Measurements from ENCODE around the gene GNA12. TPM values are rescaled to one million over a fixed set of nuclear protein-coding genes. Genes with fewer than 3 reads are reported as not detected.

The GNA12 gene
- total RNA-seq, 6 experiments from 2014 or later: 10.3 to 32.1 (median 14.1) TPM

DNA sequence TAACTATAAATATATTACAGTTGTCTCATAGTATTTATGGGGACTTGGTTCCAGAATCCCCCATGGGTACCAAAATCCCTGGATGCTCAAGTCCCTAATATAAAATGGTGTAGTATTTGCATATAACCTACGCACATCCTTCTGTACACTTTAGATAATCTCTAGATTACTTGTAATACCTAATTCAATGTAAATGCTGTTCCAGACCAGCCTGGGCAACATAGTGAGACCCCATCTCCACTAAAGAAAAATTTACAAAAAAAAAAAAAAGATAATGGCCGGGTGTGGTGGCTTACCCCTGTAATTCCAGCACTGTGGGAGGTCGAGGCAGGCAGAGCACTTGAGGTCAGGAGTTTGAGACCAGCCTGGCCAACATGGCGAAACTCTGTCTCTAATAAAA is 17.4 kb upstream of the GNA12 start:
- no peak for TF ChIP-seq POLR2A (IDR thresholded peaks at IDR 0.05)
- TF ChIP-seq, protein P1, sequence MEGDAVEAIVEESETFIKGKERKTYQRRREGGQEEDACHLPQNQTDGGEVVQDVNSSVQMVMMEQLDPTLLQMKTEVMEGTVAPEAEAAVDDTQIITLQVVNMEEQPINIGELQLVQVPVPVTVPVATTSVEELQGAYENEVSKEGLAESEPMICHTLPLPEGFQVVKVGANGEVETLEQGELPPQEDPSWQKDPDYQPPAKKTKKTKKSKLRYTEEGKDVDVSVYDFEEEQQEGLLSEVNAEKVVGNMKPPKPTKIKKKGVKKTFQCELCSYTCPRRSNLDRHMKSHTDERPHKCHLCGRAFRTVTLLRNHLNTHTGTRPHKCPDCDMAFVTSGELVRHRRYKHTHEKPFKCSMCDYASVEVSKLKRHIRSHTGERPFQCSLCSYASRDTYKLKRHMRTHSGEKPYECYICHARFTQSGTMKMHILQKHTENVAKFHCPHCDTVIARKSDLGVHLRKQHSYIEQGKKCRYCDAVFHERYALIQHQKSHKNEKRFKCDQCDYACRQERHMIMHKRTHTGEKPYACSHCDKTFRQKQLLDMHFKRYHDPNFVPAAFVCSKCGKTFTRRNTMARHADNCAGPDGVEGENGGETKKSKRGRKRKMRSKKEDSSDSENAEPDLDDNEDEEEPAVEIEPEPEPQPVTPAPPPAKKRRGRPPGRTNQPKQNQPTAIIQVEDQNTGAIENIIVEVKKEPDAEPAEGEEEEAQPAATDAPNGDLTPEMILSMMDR (IDR thresholded peaks at IDR 0.05): no peak
- ATAC-seq (no peak), DNase-seq (no peak)
- Histone ChIP-seq H3K27ac (no peak overlapping the region), H3K27me3 (no peaks in the 10 kb centered on the region), H3K4me1 (no peaks in the 10 kb centered on the region), H3K4me3 (no peak overlapping the region), H3K36me3 (no peaks in the 10 kb centered on the region), H3K9me3 (no peaks in the 10 kb centered on the region)
- intact Hi-C loops (cut with DNase I): no loop called here
- 71% methylated on average over 4 of the region's 4 CpGs for WGBS (ENCODE audit: insufficient coverage, low coverage, low lambda C conversion rate, missing lambda C conversion rate)

DNA sequence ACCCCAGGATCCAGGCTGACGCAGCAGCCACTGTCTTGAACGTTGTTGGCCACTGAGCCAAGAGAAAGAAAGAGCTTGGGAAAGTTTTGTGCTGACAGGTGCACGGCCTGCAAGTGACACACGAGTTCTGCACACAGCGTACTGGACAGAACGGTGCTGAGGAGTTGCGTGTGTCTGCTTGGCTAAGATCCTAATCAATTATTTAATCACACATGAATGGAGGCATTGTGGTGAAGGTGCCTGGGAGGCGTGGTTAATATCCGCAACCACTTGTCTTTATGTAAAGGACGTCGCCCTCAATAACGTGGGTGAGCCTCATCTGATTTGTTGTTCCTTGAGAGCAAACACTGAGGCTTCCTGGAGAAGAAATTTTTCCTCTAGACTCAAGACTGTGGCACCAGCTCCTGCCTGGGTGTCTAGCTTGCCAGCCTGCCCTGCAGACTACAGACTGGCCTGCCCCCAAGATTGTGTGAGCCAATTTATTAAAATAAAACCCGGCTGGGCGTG is 16.6 kb upstream of the GNA12 start:
- H3K4me1 ChIP-seq: no peaks in the 10 kb centered on the region
- no peak for TF ChIP-seq POLR2A (IDR thresholded peaks at IDR 0.05)
- TF ChIP-seq, protein P1 (IDR thresholded peaks at IDR 0.05): no peak
- intact Hi-C loops (cut with DNase I): no loop called here
- no peak overlapping the region for H3K4me3 ChIP-seq
- H3K36me3 ChIP-seq: no peaks in the 10 kb centered on the region
- 50% methylated on average over 11 of the region's 14 CpGs for WGBS (ENCODE audit: insufficient coverage, low coverage, low lambda C conversion rate, missing lambda C conversion rate)
- ATAC-seq: peak in 2 of 4 donors; percentile 9 to 34
- no peaks in the 10 kb centered on the region for H3K27me3 ChIP-seq
- H3K9me3 ChIP-seq: no peaks in the 10 kb centered on the region
- no peak overlapping the region for H3K27ac ChIP-seq
- DNase-seq: no peak

DNA sequence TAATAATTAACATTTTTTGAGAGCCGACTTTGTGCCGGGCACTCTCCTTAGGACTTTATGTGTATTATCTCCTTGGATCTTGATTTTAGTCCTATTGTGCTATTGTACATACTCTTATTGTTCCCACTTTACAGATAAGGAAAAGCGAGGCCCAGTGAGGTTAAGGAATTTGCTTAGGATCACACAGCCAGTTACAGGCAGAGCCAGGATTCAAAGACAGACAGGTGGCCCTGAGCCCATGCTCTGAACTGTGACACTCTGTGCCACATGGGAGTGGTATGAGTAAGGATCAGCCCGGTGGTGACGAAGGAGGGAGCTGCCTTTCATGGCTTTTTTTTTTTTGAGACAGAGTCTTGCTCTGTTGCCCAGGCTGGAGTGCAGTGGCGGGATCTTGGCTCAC is 15.8 kb upstream of the GNA12 start:
- Histone ChIP-seq H3K27me3 (no peaks in the 10 kb centered on the region), H3K4me3 (no peak overlapping the region), H3K4me1 (no peaks in the 10 kb centered on the region), H3K36me3 (no peaks in the 10 kb centered on the region), H3K9me3 (no peaks in the 10 kb centered on the region), H3K27ac (no peak overlapping the region)
- intact Hi-C loops (cut with DNase I): no loop called here
- WGBS (ENCODE audit: insufficient coverage, low coverage, low lambda C conversion rate, missing lambda C conversion rate): 77% methylated on average over 5 of the region's 6 CpGs
- DNase-seq: no peak
- no peak for TF ChIP-seq POLR2A (IDR thresholded peaks at IDR 0.05)
- TF ChIP-seq, protein P1 (IDR thresholded peaks at IDR 0.05): no peak
- ATAC-seq: no peak

DNA sequence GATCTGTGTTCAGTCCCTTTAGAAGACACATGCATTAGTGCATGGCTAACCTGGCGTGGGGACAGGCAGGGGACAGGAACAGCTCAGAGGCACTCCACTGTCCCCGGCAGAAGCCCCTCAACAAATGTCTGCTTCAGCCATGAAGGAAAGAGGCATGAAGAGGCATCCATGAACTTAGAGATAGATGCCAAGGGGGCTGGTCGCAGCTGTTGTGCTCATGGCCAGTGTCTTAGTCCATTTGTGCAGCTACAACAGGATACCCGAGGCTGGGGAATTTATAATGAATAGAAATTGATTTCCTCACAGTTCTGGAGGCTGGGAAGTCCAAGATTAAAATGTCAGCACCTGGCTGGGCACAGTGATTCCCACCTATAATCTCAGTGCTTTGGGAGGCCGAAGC is 14.5 kb upstream of the GNA12 start:
- no peak for TF ChIP-seq POLR2A (IDR thresholded peaks at IDR 0.05)
- TF ChIP-seq, protein P1 (IDR thresholded peaks at IDR 0.05): no peak
- no peaks in the 10 kb centered on the region for H3K36me3 ChIP-seq
- ATAC-seq: no peak
- no peaks in the 10 kb centered on the region for H3K4me1 ChIP-seq
- intact Hi-C loops (cut with DNase I): no loop called here
- no peak overlapping the region for H3K27ac ChIP-seq
- DNase-seq: no peak
- 94% methylated on average over 2 of the region's 5 CpGs for WGBS (ENCODE audit: insufficient coverage, low coverage, low lambda C conversion rate, missing lambda C conversion rate)
- H3K4me3 ChIP-seq: no peak overlapping the region
- H3K9me3 ChIP-seq: no peaks in the 10 kb centered on the region
- H3K27me3 ChIP-seq: no peaks in the 10 kb centered on the region

Measured in right lobe of liver (tissue), 6 donors.